DMS 273 (cell line): Measurements from ENCODE around the gene PARP1.
A peak's percentile ranks its signal among the peaks of the same experiment; 100 is the strongest.

Source experiments
- DNase-seq: peaks from one replicate; lab custom pipeline; 2025; ENCODE audit not compliant: unreplicated experiment; lab: John Stamatoyannopoulos, UW

PARP1 gene

DNA sequence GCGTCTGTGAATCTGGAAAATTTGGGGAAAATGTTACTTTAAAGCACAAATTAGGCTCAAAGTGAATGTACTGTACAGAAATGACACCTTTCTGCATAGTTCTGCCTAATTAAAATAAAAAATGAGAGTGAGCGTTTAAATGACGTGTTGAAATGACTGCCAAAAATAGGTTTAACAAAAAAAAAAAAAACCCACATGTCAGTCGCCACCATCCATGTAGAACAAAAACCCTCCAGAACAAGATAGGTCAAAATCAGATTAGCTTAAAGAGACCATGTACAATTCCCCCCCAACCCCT lies 745 bp downstream of the PARP1 start:
- DNase-seq: no peak

GRCh38 chr1:226406401-226406881 lies 1.5 kb downstream of the PARP1 start:
- no peak for DNase-seq

DNA sequence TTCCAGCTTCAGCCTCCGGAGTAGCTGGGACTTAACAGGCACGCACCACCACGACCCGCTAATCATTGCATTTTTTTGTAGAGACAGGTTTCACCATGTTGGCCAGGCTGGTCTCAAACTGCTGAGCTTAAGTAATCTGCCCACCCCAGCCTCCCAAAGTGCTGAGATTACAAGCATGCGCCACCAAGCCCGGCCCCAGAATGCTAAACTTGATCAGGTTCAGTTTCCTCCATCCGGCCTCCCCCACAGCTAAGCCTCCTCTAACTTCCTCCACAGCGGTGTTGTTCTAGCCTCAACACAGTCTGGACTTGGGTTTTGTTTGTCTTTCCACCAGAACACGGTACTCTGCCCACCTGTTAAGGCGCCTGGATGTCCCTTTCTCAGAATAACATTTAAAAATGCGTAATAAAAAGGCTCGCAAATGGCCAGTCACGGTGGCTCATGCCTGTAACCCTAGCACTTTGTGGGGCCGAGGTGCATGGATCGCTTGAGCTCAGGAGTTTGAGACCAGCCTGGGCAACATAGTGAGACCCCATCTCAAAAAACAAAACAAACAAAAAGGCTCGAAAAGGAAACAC lies 2.4 kb downstream of the PARP1 start:
- peak; percentile 34 for DNase-seq

DNA sequence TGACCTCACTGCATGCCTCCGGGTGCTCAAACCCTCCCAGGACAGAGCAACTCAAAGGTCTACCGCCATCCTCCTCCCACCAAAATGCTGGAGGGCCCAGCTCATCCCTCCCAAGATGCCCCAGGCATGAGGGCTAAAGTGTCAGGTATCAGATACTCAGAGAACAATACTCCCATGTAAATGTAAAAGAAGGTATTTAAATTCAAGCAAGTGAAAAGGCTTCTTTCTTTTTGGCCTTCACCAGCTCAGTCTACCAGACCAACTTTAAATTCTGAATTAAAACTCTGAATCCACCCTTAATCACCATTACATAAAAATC lies 3.0 kb downstream of the PARP1 start:
- DNase-seq: no peak

- peak; percentile 54 for DNase-seq
Measured at GRCh38 chr1:226404063-226404903, 3.6 kb downstream of the PARP1 start.

GRCh38 chr1:226403201-226404034 lies 4.5 kb downstream of the PARP1 start:
- peak; percentile 71 for DNase-seq

DNA sequence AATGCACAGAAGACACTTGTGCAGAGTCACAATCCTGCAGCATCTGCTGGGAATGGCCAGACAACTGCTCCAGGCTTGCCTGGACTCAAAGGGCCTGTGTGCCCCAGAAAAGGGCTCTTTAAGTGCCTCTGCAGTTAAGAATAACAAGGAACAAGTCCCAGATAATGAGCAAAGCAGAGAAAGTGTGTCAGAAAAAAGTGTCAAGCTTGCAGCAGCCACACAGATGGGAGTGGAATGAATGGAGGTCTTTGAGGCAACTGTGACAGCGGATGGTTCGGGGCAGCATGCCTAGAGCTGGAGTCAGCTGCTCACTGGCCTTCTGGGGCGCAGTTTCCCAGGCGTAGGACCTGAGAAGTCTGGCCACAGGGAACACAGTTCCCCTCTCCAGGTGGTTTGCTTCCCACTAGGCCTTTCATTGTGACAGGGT lies 5.1 kb downstream of the PARP1 start:
- no peak for DNase-seq

DNA sequence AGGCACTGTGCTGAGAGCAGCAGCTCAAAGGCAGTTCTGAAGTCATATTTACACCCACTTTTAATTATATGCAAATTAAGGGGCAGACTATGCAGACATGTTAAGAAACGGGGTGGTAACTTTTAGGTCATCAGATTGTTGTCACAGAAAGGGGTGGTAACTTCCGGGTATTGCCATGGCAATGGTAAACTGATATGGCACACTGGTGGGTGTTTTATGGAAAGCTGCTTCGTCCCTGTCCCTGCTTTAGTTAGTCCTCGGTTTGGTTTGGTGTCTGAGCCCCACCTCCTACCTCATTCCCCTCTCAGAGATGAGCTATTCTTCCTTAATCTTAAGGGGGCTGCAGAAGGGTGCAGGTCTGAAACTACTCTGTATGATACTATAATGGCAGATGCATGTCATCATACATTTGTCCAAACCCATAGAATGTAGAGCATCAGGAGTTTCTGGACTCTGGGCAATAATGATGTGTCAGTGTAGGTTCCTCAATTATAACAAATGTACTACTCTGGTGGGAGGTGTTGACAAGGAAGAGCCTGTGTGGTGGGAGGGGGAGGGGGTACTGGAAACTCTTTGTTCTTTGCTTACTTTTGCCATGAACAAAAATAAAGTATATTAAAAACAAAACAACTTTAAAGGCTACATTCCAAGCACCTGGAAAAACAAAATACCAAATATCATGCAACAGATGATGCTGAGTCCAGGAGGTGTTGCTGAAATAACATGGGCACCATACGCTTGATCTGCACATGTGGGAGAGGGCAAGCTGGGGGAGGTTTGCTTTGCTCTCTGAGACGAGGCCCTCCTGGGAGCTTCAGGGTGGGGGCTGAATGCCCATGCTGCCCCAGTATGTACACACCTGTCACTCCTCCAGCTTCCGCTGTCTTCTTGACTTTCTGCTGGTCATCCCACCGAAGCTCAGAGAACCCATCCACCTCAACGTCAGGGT lies 6.3 kb downstream of the PARP1 start:
- DNase-seq: no peak

DNA sequence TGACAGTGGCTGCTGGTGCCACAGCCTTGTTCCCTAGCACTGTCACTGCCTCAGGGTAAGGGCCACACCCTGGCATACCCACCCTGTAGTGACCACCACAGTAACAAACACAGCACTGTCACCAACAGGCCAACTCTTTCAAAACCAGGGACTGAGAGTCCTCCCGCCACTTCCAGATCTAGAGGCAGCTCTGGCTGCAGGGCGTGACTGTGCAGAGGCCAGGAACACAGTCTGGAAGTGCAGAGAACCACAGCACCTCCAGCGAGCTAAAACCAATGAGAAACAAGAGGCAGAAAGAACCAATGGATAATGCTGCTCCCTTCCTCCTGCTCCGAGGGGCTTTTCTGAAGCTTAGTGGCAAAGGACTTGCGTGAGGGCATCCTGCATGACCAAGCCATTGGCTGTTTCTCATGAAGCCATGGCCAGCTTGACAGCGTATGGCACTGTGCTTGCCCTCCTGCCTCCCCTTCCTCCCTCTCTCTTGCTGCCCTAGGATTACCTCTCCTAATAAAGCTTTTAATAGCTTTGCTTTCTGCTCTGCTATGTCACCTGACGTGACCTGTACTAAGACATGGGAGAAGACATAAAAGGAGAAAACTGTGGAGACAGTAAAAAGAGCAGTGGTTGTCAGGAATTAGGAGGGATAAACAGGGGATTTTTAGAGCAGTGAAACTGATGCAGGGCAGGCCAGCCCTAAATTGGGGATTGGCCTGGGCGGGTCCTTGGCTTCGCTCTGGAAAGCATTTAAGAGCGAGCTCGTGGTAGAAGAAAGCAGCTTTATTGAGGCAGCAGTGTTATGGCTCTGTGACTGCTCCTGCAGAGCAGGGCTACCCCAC lies 7.2 kb downstream of the PARP1 start:
- DNase-seq: no peak

DNA sequence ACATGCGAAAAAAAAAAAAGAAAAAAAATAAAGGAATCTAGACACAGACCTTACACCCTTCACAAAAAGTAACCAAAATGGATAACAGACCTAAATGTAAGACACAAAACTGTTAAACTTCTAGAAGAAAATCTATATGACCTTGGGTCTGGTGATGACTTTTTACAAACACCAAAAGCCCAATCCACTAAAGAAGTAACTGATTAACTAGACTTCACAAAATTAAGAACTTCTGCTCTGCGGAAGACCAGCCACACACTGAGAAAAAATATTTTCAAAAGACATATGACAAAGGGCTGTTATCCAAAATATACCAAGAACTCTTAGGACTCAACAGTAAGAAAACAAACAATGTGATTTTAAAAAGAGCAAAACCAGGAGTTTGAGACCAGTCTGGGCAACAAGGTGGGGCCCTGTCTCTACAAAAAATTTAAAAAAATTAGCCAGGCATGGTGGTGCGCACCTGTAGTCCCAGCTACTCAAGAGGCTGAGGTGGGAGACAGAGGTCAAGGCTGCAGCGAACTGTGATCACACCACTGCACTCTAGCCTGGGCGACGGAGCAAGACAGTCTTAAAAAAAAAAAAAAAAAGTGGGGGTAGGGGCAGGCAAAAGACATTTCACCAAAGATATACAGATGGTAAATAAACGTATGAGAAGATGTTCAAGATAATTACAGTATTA lies 9.8 kb downstream of the PARP1 start:
- DNase-seq: no peak

DNA sequence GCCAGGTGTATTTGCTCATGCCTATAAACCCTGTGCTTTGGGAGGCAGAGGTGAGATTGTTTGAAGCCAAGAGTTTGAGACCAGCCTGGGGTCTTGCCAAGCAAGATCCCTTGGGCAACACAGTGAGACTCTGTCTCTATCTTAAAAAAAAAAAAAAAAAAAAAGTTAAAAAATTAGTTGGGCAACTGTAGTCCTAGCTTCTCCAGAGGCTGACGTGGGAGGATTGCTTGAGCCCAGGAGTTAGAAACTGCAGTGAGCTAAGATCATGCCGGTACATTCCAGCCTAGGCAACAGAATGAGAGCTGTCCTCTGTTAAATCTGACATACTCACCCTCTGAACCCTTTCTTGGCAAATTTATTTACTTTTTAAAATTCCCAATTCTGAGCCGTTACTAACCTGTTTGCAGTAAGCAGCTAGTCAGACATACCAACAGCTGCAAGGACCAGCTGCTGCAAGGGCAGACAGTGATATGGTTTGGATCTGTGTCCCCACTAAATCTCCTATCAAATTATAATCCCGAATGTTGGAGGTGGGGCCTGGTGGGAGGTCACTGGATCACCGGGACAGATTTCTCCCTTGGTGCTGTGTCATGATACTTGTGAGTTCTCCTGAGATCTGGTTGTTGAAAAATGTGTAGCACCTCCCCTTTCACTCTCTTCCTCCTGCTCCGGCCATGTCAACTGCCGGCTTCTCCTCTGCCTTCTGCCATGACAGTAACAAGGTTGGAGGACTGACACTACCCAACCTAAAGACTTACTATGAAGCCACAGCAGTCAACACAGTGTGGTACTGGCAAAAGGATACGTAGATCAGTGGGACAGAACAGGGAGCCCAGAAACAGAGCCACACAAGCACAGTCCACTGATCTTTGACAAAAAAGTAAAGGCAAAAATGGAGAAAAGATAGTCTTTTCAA lies 10.6 kb downstream of the PARP1 start:
- no peak for DNase-seq

DNA sequence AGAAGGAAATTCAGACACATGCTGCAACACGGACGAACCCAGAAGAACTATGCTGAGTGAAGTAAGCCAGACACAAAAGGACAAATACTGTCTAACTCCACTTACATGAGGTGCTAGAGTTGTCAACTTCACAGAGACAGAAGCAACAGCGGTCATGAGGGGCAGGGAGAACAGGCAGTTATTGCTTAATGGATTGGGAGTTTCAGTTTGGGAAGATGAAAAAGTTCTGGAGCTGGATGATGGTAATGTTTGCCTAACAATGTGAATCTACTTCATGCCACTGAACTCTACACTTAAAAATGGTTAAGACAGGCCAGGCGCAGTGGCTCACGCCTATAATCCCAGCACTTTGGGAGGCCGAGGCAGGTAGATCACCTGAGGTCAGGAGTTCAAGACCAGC lies 12.1 kb downstream of the PARP1 start:
- DNase-seq: no peak

DNA sequence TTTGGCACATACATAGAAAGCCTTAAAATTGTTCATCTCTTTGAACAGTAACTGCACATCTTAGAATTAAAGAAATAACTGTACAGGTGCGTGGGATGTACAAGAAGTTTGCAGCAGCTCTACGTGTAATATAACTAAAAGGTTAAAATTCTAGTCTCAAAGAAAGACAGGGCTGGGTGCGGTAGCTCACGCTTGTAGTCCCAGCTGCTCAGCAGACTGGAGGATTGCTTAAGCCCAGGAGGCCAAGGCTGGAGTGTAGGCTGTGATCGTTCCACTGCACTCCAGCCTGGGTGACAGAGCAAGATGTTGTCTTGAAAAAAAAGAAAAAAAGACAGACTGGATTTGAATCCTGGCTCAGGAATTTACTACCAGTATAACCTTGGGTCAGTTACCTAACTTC lies 13.4 kb downstream of the PARP1 start:
- DNase-seq: no peak

- no peak for DNase-seq
Measured at GRCh38 chr1:226390681-226391080, 17.2 kb downstream of the PARP1 start.

DNA sequence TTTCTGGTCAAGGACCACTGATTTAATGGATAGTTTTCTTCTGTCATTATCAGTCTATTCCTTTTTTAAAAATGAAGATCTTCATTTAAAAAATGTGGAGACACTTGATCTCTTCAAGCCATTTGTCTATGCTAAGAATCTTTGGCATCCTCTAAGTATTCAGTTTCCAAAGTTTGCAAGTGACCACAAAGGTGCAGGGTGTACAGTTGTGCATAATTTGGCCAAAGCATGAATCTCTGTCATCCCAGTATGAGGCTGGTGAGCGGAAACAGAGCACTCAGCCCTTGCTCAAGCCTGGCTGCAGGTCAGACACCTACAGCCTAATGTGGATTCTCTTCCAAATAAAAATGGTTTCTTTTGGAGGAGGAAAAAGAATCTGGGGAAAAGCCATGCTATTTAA lies 19.8 kb downstream of the PARP1 start:
- DNase-seq: no peak

- DNase-seq: no peak
Measured at GRCh38 chr1:226384717-226385116, 23.2 kb downstream of the PARP1 start.

DNA sequence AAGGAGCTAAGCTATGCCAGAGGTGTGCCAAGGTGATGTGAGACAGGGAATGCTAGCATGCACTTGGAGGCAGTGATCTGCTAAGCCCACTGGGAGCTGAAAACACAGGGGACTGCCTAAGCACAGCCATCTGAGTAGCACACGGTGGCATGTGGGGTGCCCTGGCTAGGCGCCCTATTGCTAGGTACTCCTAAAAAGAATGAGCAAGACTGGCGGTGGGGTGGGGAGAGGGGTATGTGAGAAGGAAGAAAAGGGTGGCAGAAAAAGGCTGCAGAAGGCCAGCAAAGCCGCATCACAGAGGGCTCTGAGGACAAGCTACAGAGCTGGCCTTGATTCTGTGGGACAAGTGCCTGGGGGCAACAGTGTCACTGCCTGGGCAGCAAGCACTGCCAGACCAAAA lies 23.9 kb downstream of the PARP1 start:
- DNase-seq: no peak

GRCh38 chr1:226382030-226382429 lies 25.9 kb downstream of the PARP1 start:
- no peak for DNase-seq
